Left ventricle myocardium inferior (tissue), 1 donor: ENCODE data around the gene PIK3C3. TPM values are rescaled to one million over a fixed set of nuclear protein-coding genes. Genes with fewer than 3 reads are reported as not detected.
"Not testable (repeated sequence)": the region's sequence is repeated elsewhere in the genome, so short reads cannot be mapped to it uniquely, and the experiment has no call there.

Experiments used
- DNase-seq: peaks from one replicate; pipeline ENCODE4 v3.0.0-alpha.2; 2020
- H3K27ac ChIP-seq: fragments of 200-600 bp; replicated peaks from 2 replicates; pipeline ENCODE4 v1.8.0; 2021
- H3K27me3 ChIP-seq: fragments of 200-600 bp; 2 replicates; pipeline ENCODE4 v1.8.0; 2021; ENCODE audit warnings: low read depth
- H3K36me3 ChIP-seq: fragments of 200-600 bp; 2 replicates; pipeline ENCODE4 v1.8.0; 2021
- H3K4me1 ChIP-seq: fragments of 200-600 bp; 2 replicates; pipeline ENCODE4 v1.8.0; 2021
- H3K4me3 ChIP-seq: fragments of 200-600 bp; 2 replicates; pipeline ENCODE4 v1.8.0; 2021; ENCODE audit warnings: mild to moderate bottlenecking, moderate library complexity
- H3K9me3 ChIP-seq: fragments of 200-600 bp; replicated peaks from 2 replicates; pipeline ENCODE4 v1.8.0; 2021
- CTCF ChIP-seq: fragments of 200-600 bp; IDR thresholded peaks from 2 replicates; pipeline ENCODE4 v1.8.0; 2021; ENCODE audit warnings: antibody characterized with exemption, mild to moderate bottlenecking, borderline replicate concordance
- intact Hi-C: fragments of 100-400 bp; cut with micrococcal nuclease; formaldehyde crosslinking; loops from one replicate; pipeline ENCODE4 v1.11.0; 2022
- total RNA-seq: library from RNA; stranded (reverse); fragmentation: NEBNext Ultra II Directional; extraction: Animal tissue kit (Norgen Biotek cat#: 25700); gene quantifications from one replicate; pipeline ENCODE4 v1.2.1, GENCODE V29; 2021
- donor health status: DM: no; HTN: yes; CAD: no; lungs with severe emphysema.

Gene PIK3C3
- total RNA-seq, 1 donor from 2014 or later = 33.2 TPM

- intact Hi-C loops = no loop called here
- Histone ChIP-seq H3K36me3 (peaks cover 92% of the 10 kb centered on the region), H3K27me3 (no peaks in the 10 kb centered on the region), H3K9me3 (no peaks in the 10 kb centered on the region), H3K4me3 (no peak overlapping the region), H3K4me1 (no peaks in the 10 kb centered on the region), H3K27ac (no peak overlapping the region)
- no peak for TF ChIP-seq CTCF
- no peak for DNase-seq
Measured at GRCh38 chr18:42041793-42042192, 86.8 kb downstream of the PIK3C3 start.

- Histone ChIP-seq H3K9me3 (no peaks in the 10 kb centered on the region), H3K4me1 (no peaks in the 10 kb centered on the region), H3K27me3 (no peaks in the 10 kb centered on the region), H3K4me3 (no peak overlapping the region), H3K27ac (no peak overlapping the region), H3K36me3 (peaks cover 81% of the 10 kb centered on the region)
- intact Hi-C loops = no loop called here
- no peak for TF ChIP-seq CTCF
- DNase-seq = no peak
Measured at GRCh38 chr18:42045346-42045745, 90.3 kb downstream of the PIK3C3 start.

- Histone ChIP-seq H3K4me3 (no peak overlapping the region), H3K27ac (no peak overlapping the region), H3K9me3 (no peaks in the 10 kb centered on the region), H3K36me3 (peaks cover 65% of the 10 kb centered on the region), H3K27me3 (no peaks in the 10 kb centered on the region), H3K4me1 (no peaks in the 10 kb centered on the region)
- no peak for DNase-seq
- intact Hi-C loops = no loop called here
- no peak for TF ChIP-seq CTCF
Measured at GRCh38 chr18:42047721-42048120, 92.7 kb downstream of the PIK3C3 start.

GRCh38 chr18:42048158-42048557 is 93.1 kb downstream of the PIK3C3 start:
- H3K4me3 ChIP-seq = no peak overlapping the region
- intact Hi-C loops = no loop called here
- no peak for TF ChIP-seq CTCF
- H3K36me3 ChIP-seq = peaks cover 61% of the 10 kb centered on the region
- no peak overlapping the region for H3K27ac ChIP-seq
- H3K27me3 ChIP-seq = no peaks in the 10 kb centered on the region
- no peaks in the 10 kb centered on the region for H3K4me1 ChIP-seq
- no peak for DNase-seq
- H3K9me3 ChIP-seq = no peaks in the 10 kb centered on the region

GRCh38 chr18:42049536-42049935 is 94.5 kb downstream of the PIK3C3 start:
- H3K9me3 ChIP-seq, H3K27ac ChIP-seq, DNase-seq, intact Hi-C loops, H3K4me3 ChIP-seq, H3K4me1 ChIP-seq, H3K27me3 ChIP-seq: not testable (repeated sequence)
- H3K36me3 ChIP-seq = peaks cover 47% of the 10 kb centered on the region

GRCh38 chr18:42051411-42051810 is 96.4 kb downstream of the PIK3C3 start:
- intact Hi-C loops = no loop called here
- TF ChIP-seq CTCF = no peak
- DNase-seq = no peak

More at GRCh38 chr18:42051411-42051810, 96.4 kb downstream of the PIK3C3 start:
- Histone ChIP-seq H3K27me3 (no peaks in the 10 kb centered on the region), H3K9me3 (no peaks in the 10 kb centered on the region), H3K4me3 (no peak overlapping the region), H3K4me1 (no peaks in the 10 kb centered on the region), H3K36me3 (peaks cover 32% of the 10 kb centered on the region), H3K27ac (no peak overlapping the region)
